GM19043 (cell line): ENCODE data around the gene SNX7.

Experiments
- ATAC-seq: cut with Tn5 transposase; IDR thresholded peaks from one replicate; pipeline ENCODE4 v1.9.1; 2021; ENCODE audit warnings: low read depth; ENCODE audit not compliant: unreplicated experiment

Gene SNX7

GRCh38 chr1:98696077-98696476, 34.6 kb downstream of the SNX7 start:
- no peak for ATAC-seq

GRCh38 chr1:98697781-98698180, 36.3 kb downstream of the SNX7 start:
- no peak for ATAC-seq

GRCh38 chr1:98698625-98699024, 37.1 kb downstream of the SNX7 start:
- no peak for ATAC-seq

- ATAC-seq = no peak
Measured at GRCh38 chr1:98700228-98700627, 38.7 kb downstream of the SNX7 start.

GRCh38 chr1:98702976-98703375, 41.5 kb downstream of the SNX7 start:
- no peak for ATAC-seq

GRCh38 chr1:98704474-98704873, 43.0 kb downstream of the SNX7 start:
- ATAC-seq = no peak

GRCh38 chr1:98704971-98705370, 43.5 kb downstream of the SNX7 start:
- no peak for ATAC-seq

GRCh38 chr1:98705591-98705990, 44.1 kb downstream of the SNX7 start:
- no peak for ATAC-seq

GRCh38 chr1:98706173-98706843, 44.8 kb downstream of the SNX7 start:
- no peak for ATAC-seq

GRCh38 chr1:98707556-98707955, 46.0 kb downstream of the SNX7 start:
- no peak for ATAC-seq

GRCh38 chr1:98709906-98710305, 48.4 kb downstream of the SNX7 start:
- no peak for ATAC-seq

- no peak for ATAC-seq
Measured at GRCh38 chr1:98723574-98723973, 62.1 kb downstream of the SNX7 start.

GRCh38 chr1:98732985-98733781, 71.7 kb downstream of the SNX7 start:
- ATAC-seq = no peak

GRCh38 chr1:98733782-98734112, 72.2 kb downstream of the SNX7 start:
- no peak for ATAC-seq

GRCh38 chr1:98735756-98736155, 74.2 kb downstream of the SNX7 start:
- ATAC-seq = no peak

- no peak for ATAC-seq
Measured at GRCh38 chr1:98737835-98738234, 76.3 kb downstream of the SNX7 start.

- ATAC-seq = no peak
Measured at GRCh38 chr1:98739762-98740161, 78.2 kb downstream of the SNX7 start.

GRCh38 chr1:98741164-98741563, 79.6 kb downstream of the SNX7 start:
- ATAC-seq = no peak

- no peak for ATAC-seq
Measured at GRCh38 chr1:98749152-98749756, 87.7 kb downstream of the SNX7 start.

- ATAC-seq = no peak
Measured at GRCh38 chr1:98754176-98754575, 92.7 kb downstream of the SNX7 start.

GRCh38 chr1:98761219-98761865, 99.8 kb downstream of the SNX7 start:
- ATAC-seq = no peak
